CD8-positive, alpha-beta memory T cell (primary cell): ENCODE results near the gene TOP2B. TPM values are rescaled to one million over a fixed set of nuclear protein-coding genes. Genes with fewer than 3 reads are reported as not detected.

Source experiments
- CTCF ChIA-PET: fragments of 350-600 bp; sonication (Branson Sonifier 250); formaldehyde crosslinking; loops from one replicate; lab custom pipeline; 2021; ENCODE audit warnings: antibody characterized with exemption; lab: Charles Lee
- POLR2A ChIA-PET: fragments of 350-600 bp; sonication (Branson Sonifier 250); formaldehyde crosslinking; loops from one replicate; lab custom pipeline; 2021; ENCODE audit warnings: antibody characterized with exemption; lab: Charles Lee
- DNase-seq, 5 donors: peaks; one replicate each; pipeline versions ENCODE4 v3.0.0 to v3.0.0-alpha.2; 2020 to 2022; ENCODE audit warnings: mixed read lengths in 1 of 5
- H3K27ac ChIP-seq: one replicate; pipeline ENCODE4 v1.7.0; 2013; ENCODE audit warnings: low read depth, mild to moderate bottlenecking, low read length, moderate library complexity
- H3K27me3 ChIP-seq: 2 replicates; pipeline ENCODE4 v1.7.0; 2013; ENCODE audit warnings: low read length, mild to moderate bottlenecking; ENCODE audit not compliant: insufficient read depth, poor library complexity, severe bottlenecking
- H3K36me3 ChIP-seq: 2 replicates; pipeline ENCODE4 v1.7.0; 2013; ENCODE audit warnings: mild to moderate bottlenecking, low read length, moderate library complexity; ENCODE audit not compliant: insufficient read depth
- H3K4me1 ChIP-seq: 2 replicates; pipeline ENCODE4 v1.7.0; 2013; ENCODE audit warnings: mild to moderate bottlenecking, low read length, moderate library complexity; ENCODE audit not compliant: insufficient read depth
- H3K4me3 ChIP-seq: 2 replicates; pipeline ENCODE4 v1.7.0; 2013; ENCODE audit warnings: mild to moderate bottlenecking, low read length
- H3K9me3 ChIP-seq: 2 replicates; pipeline ENCODE4 v1.7.0; 2013; ENCODE audit warnings: mild to moderate bottlenecking, low read length
- H3K27ac Mint-ChIP-seq, 8 donors: one replicate each; pipeline ENCODE4 v1.8.0; 2020 to 2021; ENCODE audit warnings: mixed read lengths in 8 of 8, mild to moderate bottlenecking in 6 of 8, inconsistent platforms in 3 of 8, moderate library complexity in 3 of 8
- H3K27me3 Mint-ChIP-seq, 2 donors: one replicate each; pipeline ENCODE4 v1.8.0; 2020 to 2021; ENCODE audit warnings: mixed read lengths in 2 of 2, mild to moderate bottlenecking in 1 of 2, moderate library complexity in 1 of 2
- H3K36me3 Mint-ChIP-seq, 3 donors: one replicate each; pipeline ENCODE4 v1.8.0; 2020 to 2021; ENCODE audit warnings: mixed read lengths in 3 of 3, inconsistent platforms in 1 of 3, mild to moderate bottlenecking in 1 of 3
- H3K4me1 Mint-ChIP-seq, 3 donors: one replicate each; pipeline ENCODE4 v1.8.0; 2020 to 2021; ENCODE audit warnings: mixed read lengths in 3 of 3, inconsistent platforms in 1 of 3, mild to moderate bottlenecking in 1 of 3
- H3K4me3 Mint-ChIP-seq, 7 donors: one replicate each; pipeline ENCODE4 v1.8.0; 2020 to 2021; ENCODE audit warnings: mixed read lengths in 7 of 7, mild to moderate bottlenecking in 6 of 7, moderate library complexity in 4 of 7, inconsistent platforms in 2 of 7
- H3K9me3 Mint-ChIP-seq, 5 donors: one replicate each; pipeline ENCODE4 v1.8.0; 2020 to 2022; ENCODE audit warnings: mixed read lengths in 5 of 5, mild to moderate bottlenecking in 3 of 5, moderate library complexity in 2 of 5, inconsistent platforms in 1 of 5
- polyA plus RNA-seq: library from polyadenylated mRNA; unstranded; fragments of 300-500 nt; fragmentation: Illumina TruSeq; gene quantifications from one replicate; pipeline ENCODE4 v1.2.3, GENCODE V29; 2021
- total RNA-seq, 2 experiments: library from RNA; stranded (reverse); gene quantifications; one replicate each; pipeline ENCODE4 v1.2.3, GENCODE V29; 2021

Gene TOP2B
- total and polyA plus RNA-seq, 3 experiments from 2014 or later = 96.5 to 99.6 (median 98.6) TPM

- Histone ChIP-seq H3K9me3 (no peaks in the 10 kb centered on the region), H3K27ac (no peak overlapping the region), H3K4me1 (no peaks in the 10 kb centered on the region), H3K36me3 (no peaks in the 10 kb centered on the region), H3K27me3 (no peaks in the 10 kb centered on the region), H3K4me3 (no peak overlapping the region)
- Mint-ChIP-seq H3K9me3 (peaks cover 0 to 3% (median 0%) of the 10 kb centered on the region in 5 donors), H3K27me3 (peaks cover 6 to 8% of the 10 kb centered on the region in 2 donors), H3K36me3 (no peaks in the 10 kb centered on the region), H3K4me3 (no peak overlapping the region), H3K27ac (no peak overlapping the region), H3K4me1 (no peaks in the 10 kb centered on the region)
- POLR2A ChIA-PET = no interaction called here
- CTCF ChIA-PET = no interaction called here
- no peak for DNase-seq
These were observed 31.2 kb upstream of the TOP2B start for GRCh38 chr3:25695731-25696420.

DNA sequence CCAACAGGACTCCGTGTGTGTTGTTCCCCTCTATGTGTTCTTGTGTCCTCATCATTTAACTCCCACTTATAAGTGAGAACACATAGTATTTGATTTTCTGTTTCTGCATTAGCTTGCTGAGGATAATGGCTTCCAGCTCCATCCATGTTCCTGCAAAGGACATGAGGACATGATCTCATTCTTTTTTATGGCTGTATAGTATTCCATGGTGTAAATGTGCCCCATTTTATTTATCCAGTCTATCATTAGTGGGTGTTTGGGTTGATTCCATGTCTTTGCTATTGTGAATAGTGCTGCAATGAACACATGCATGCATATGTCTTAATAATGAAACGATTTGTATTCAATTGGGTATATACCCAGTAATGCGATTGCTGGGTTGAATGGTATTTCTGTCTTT lies 28.5 kb upstream of the TOP2B start:
- CTCF ChIA-PET = no interaction called here
- H3K9me3 Mint-ChIP-seq = peaks cover 0 to 2% (median 0%) of the 10 kb centered on the region in 5 donors

GRCh38 chr3:25692341-25692740 lies 27.6 kb upstream of the TOP2B start:
- Histone ChIP-seq H3K27me3 (no peaks in the 10 kb centered on the region), H3K36me3 (no peaks in the 10 kb centered on the region), H3K27ac (no peak overlapping the region), H3K9me3 (no peaks in the 10 kb centered on the region), H3K4me1 (no peaks in the 10 kb centered on the region), H3K4me3 (no peak overlapping the region)
- ChIA-PET POLR2A (no interaction called here), CTCF (no interaction called here)
- peaks cover 0 to 5% (median 0%) of the 10 kb centered on the region in 3 donors for H3K36me3 Mint-ChIP-seq
- H3K4me3 Mint-ChIP-seq = no peak overlapping the region
- no peak overlapping the region for H3K27ac Mint-ChIP-seq
- H3K9me3 Mint-ChIP-seq = no peaks in the 10 kb centered on the region
- peaks cover 13 to 26% of the 10 kb centered on the region in 2 donors for H3K27me3 Mint-ChIP-seq
- DNase-seq = no peak
- H3K4me1 Mint-ChIP-seq = no peaks in the 10 kb centered on the region

More for the DNA sequence above, 28.5 kb upstream of the TOP2B start:
- no peaks in the 10 kb centered on the region for H3K4me1 Mint-ChIP-seq
- H3K27me3 Mint-ChIP-seq = peaks cover 11 to 24% of the 10 kb centered on the region in 2 donors
- DNase-seq = no peak
- H3K27ac ChIP-seq = no peak overlapping the region
- H3K9me3 ChIP-seq = no peaks in the 10 kb centered on the region
- POLR2A ChIA-PET = no interaction called here
- H3K27ac Mint-ChIP-seq = no peak overlapping the region
- H3K4me3 Mint-ChIP-seq = no peak overlapping the region
- H3K36me3 Mint-ChIP-seq = peaks cover 0 to 3% (median 0%) of the 10 kb centered on the region in 3 donors
- no peak overlapping the region for H3K4me3 ChIP-seq
- H3K4me1 ChIP-seq = no peaks in the 10 kb centered on the region
- no peaks in the 10 kb centered on the region for H3K27me3 ChIP-seq
- H3K36me3 ChIP-seq = no peaks in the 10 kb centered on the region

DNA sequence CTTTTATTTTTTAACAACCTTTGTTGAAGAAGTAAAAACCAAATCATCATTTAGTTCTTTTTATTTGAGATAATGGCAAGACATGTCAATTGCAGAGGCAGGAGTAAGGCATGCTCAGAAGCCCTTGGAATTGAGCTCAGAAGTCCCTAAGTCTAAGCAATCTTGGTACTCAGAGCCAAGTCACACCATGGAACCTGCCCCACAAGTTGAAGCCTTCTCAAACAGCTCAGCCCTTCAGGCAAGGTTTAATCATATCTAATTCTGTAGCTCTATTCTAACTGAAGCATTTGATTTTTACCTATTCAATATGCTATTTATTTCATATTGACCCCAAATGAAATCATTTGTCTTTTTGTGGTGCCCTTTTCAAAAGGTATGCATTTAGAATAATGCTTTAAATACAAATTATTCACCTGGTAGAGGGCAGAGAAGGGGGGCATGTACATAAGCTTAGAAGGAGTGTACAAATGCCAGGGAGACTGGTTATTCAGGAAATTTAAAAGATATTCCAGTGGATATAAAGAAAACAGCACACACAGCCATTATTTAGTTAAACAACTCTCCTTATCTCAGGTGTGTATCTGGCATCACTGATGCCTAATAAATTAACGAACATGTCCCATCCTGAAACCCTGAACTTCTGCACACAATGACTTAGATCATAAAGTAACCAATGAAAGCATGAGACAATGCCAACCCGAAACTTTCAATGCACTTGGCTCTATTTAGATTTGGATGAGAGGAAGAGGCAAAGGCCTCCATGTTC lies 26.2 kb upstream of the TOP2B start:
- CTCF ChIA-PET = no interaction called here
- Mint-ChIP-seq H3K27me3 (peaks cover 11 to 26% of the 10 kb centered on the region in 2 donors), H3K9me3 (no peaks in the 10 kb centered on the region), H3K36me3 (peaks cover 0 to 5% (median 0%) of the 10 kb centered on the region in 3 donors), H3K27ac (no peak overlapping the region), H3K4me1 (no peaks in the 10 kb centered on the region), H3K4me3 (no peak overlapping the region)
- DNase-seq = no peak
- H3K9me3 ChIP-seq = no peaks in the 10 kb centered on the region
- H3K36me3 ChIP-seq = no peaks in the 10 kb centered on the region
- no peak overlapping the region for H3K4me3 ChIP-seq
- no peaks in the 10 kb centered on the region for H3K4me1 ChIP-seq
- no peaks in the 10 kb centered on the region for H3K27me3 ChIP-seq
- H3K27ac ChIP-seq = no peak overlapping the region
- POLR2A ChIA-PET = no interaction called here

DNA sequence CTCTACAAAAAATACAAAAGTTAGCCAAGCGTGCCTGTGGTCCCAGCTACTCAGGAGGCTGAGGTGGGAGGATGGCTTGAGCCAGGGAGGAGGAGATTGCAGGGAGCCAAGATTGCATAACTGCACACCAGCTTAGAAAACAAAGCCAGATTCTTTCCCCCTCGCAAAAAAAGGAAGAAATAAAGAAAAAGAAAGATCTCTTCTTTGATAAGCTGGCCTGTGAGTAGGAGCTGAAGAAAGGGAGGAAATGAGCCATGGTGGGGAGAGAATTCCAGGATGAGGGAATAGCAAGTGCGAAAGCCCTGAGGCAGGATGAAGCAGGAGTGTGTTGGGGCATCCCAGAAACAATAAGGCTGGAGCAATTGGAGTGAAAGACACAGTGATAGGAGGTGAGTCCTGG lies 24.5 kb upstream of the TOP2B start:
- DNase-seq = no peak
- H3K36me3 ChIP-seq = no peaks in the 10 kb centered on the region
- H3K27ac ChIP-seq = no peak overlapping the region
- CTCF ChIA-PET = no interaction called here
- Mint-ChIP-seq H3K36me3 (peaks cover 0 to 5% (median 0%) of the 10 kb centered on the region in 3 donors), H3K4me3 (no peak overlapping the region), H3K27ac (no peak overlapping the region), H3K4me1 (no peaks in the 10 kb centered on the region), H3K27me3 (peaks cover 11 to 26% of the 10 kb centered on the region in 2 donors), H3K9me3 (no peaks in the 10 kb centered on the region)
- H3K4me3 ChIP-seq = no peak overlapping the region
- POLR2A ChIA-PET = no interaction called here
- no peaks in the 10 kb centered on the region for H3K9me3 ChIP-seq
- no peaks in the 10 kb centered on the region for H3K4me1 ChIP-seq
- H3K27me3 ChIP-seq = no peaks in the 10 kb centered on the region

DNA sequence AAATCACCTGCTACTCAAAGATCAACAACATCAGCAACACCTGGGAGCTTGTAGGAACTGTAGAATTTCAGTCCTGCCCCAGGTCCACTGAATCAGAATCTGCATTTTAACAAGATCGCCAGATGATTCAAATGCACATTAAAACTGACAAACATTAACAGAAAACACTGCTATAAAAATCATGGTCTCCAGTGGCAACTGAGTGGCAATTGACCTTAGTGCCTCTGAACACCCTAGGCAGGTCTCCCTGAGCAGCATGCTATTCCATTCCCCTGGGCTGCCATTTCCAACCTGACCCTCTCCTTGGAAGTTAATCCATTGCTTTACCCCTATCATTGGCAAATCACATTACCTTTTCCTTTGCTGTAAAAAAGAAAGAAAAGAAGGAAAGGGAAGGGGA lies 23.0 kb upstream of the TOP2B start:
- no peaks in the 10 kb centered on the region for H3K9me3 ChIP-seq
- Mint-ChIP-seq H3K9me3 (no peaks in the 10 kb centered on the region), H3K27ac (peak overlapping the region in 1 of 8 donors; percentile 79), H3K36me3 (peaks cover 0 to 5% (median 0%) of the 10 kb centered on the region in 3 donors), H3K4me3 (no peak overlapping the region), H3K27me3 (peaks cover 9 to 26% of the 10 kb centered on the region in 2 donors), H3K4me1 (no peaks in the 10 kb centered on the region)
- H3K4me1 ChIP-seq = no peaks in the 10 kb centered on the region
- no peaks in the 10 kb centered on the region for H3K36me3 ChIP-seq
- DNase-seq = no peak
- H3K4me3 ChIP-seq = no peak overlapping the region
- no peaks in the 10 kb centered on the region for H3K27me3 ChIP-seq
- H3K27ac ChIP-seq = no peak overlapping the region
- ChIA-PET POLR2A (no interaction called here), CTCF (no interaction called here)

GRCh38 chr3:25686766-25687165 lies 22.1 kb upstream of the TOP2B start:
- Histone ChIP-seq H3K9me3 (no peaks in the 10 kb centered on the region), H3K4me1 (no peaks in the 10 kb centered on the region), H3K36me3 (no peaks in the 10 kb centered on the region), H3K27me3 (no peaks in the 10 kb centered on the region), H3K27ac (no peak overlapping the region), H3K4me3 (no peak overlapping the region)
- H3K27me3 Mint-ChIP-seq = peaks cover 9 to 25% of the 10 kb centered on the region in 2 donors
- H3K27ac Mint-ChIP-seq = no peak overlapping the region
- DNase-seq = no peak
- no peaks in the 10 kb centered on the region for H3K4me1 Mint-ChIP-seq
- H3K36me3 Mint-ChIP-seq = peaks cover 0 to 5% (median 0%) of the 10 kb centered on the region in 3 donors
- ChIA-PET CTCF (no interaction called here), POLR2A (no interaction called here)
- no peaks in the 10 kb centered on the region for H3K9me3 Mint-ChIP-seq
- no peak overlapping the region for H3K4me3 Mint-ChIP-seq

DNA sequence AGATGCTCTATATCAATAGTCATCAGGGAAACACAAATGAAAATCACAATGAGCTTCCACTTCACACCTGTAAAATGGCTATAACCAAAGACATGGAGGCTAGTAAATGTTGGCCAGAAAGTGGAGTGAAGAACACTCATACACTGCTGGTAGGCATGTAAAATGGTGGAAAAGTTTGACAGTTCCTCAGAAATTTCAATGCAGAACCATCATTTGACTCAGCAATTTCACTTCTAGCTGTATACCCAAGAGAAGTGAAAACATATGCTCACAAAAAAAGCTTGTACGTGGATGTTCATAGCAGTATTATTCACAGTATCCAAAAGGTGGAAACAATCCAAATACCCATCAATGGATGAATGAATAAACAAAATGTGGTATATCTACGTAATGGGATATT lies 19.2 kb upstream of the TOP2B start:
- H3K9me3 ChIP-seq = no peaks in the 10 kb centered on the region
- H3K4me3 Mint-ChIP-seq = no peak overlapping the region
- POLR2A ChIA-PET = no interaction called here
- H3K27me3 ChIP-seq = no peaks in the 10 kb centered on the region
- no peaks in the 10 kb centered on the region for H3K4me1 ChIP-seq
- peaks cover 0 to 5% (median 0%) of the 10 kb centered on the region in 3 donors for H3K36me3 Mint-ChIP-seq
- H3K27me3 Mint-ChIP-seq = peaks cover 3 to 8% of the 10 kb centered on the region in 2 donors
- H3K4me3 ChIP-seq = no peak overlapping the region
- no peak overlapping the region for H3K27ac ChIP-seq
- H3K36me3 ChIP-seq = no peaks in the 10 kb centered on the region
- no peak for DNase-seq
- CTCF ChIA-PET = interaction anchor here (0.9 to 1.9 kb wide), 2 partner anchors 13 to 36 kb away, joined by 3 to 5 read pairs; no protein-coding TSS in a partner anchor
- no peak overlapping the region for H3K27ac Mint-ChIP-seq
- H3K9me3 Mint-ChIP-seq = no peaks in the 10 kb centered on the region
- H3K4me1 Mint-ChIP-seq = no peaks in the 10 kb centered on the region
